ENCODE data around the gene QARS1.

DNA sequence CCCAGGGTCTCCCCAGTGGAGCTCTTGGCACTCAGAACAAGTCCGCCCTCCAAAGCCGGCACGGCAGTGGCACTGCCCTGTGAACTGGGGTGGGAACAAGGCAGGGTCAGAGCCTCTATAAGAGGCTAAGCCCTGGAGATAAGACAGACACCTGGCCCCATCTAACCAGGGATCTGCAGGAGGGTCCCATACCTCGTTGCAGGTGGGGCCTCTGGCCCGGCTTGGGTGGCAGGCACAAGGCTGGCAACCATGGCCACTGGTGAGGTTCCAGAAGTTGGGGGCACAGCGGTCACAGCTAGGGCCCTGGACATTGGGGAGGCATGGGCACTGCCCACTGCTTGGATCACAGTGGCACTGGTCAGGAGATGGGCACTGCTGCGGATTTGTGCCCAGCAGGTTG lies 19.6 kb upstream of the QARS1 start:
- TF ChIP-seq, protein P1, sequence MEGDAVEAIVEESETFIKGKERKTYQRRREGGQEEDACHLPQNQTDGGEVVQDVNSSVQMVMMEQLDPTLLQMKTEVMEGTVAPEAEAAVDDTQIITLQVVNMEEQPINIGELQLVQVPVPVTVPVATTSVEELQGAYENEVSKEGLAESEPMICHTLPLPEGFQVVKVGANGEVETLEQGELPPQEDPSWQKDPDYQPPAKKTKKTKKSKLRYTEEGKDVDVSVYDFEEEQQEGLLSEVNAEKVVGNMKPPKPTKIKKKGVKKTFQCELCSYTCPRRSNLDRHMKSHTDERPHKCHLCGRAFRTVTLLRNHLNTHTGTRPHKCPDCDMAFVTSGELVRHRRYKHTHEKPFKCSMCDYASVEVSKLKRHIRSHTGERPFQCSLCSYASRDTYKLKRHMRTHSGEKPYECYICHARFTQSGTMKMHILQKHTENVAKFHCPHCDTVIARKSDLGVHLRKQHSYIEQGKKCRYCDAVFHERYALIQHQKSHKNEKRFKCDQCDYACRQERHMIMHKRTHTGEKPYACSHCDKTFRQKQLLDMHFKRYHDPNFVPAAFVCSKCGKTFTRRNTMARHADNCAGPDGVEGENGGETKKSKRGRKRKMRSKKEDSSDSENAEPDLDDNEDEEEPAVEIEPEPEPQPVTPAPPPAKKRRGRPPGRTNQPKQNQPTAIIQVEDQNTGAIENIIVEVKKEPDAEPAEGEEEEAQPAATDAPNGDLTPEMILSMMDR (IDR thresholded peaks at IDR 0.05 in 8 of 11, conservative IDR thresholded peaks at IDR 0.05 in 3 of 11), result no peak
- no peak for TF ChIP-seq POLR2A (IDR thresholded peaks at IDR 0.05)
